Measurements from ENCODE around the gene POMT2.

- no peak for TF ChIP-seq GATA2 (IDR thresholded peaks at IDR 0.05; ENCODE audit: low read depth, low read length)
- no peak for TF ChIP-seq GATA3 (IDR thresholded peaks at IDR 0.05; ENCODE audit: low read depth, low read length)
Measured at GRCh38 chr14:77343662-77344061, 23.0 kb upstream of the POMT2 start.

Data from SH-SY5Y (cell line).